Stimulated activated CD8-positive, alpha-beta memory T cell treated with anti-CD3 and anti-CD28 coated beads, Interleukin-2, amount 100 ng/mL, for 1 hour (primary cell): ENCODE measurements around the gene ASRGL1.
"Not testable (repeated sequence)": the region's sequence is repeated elsewhere in the genome, so short reads cannot be mapped to it uniquely, and the experiment has no call there.

Experiments used
- DNase-seq, 2 donors: peaks; one replicate each; pipeline ENCODE4 v3.0.0-alpha.2; 2020; ENCODE audit warnings: low read depth in 2 of 2

The ASRGL1 gene

GRCh38 chr11:62337303-62338181 is at the start of gene ASRGL1:
Gene ASRGL1, plus strand, starts transcription at chr11:62337448. Its CDS starts 530 bp downstream, at chr11:62337978.
- DNase-seq, result peak; percentile 56 to 65

DNA sequence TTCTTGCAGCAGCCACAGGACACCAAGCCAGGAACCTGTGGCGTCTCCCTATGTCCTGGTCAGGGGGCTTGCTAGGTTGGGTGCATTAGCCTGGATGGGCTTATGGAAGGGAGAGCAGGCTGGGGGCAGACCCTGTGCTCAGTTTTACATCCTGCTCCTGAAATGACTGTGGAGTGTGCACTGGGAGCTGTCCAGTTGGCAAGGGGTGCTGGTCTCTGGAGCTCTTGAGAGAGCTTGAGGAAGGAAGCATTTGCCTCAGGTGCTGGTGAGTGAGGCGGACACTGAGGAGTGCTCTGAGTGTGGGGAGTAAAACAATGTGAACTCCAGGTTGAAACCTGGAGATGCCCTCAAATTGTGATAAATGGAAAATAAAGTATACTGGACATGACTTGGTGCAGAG is 41.7 kb upstream of the ASRGL1 start:
- DNase-seq, result no peak

- no peak for DNase-seq
Measured at GRCh38 chr11:62298975-62299374, 38.3 kb upstream of the ASRGL1 start, which contains the start of gene SCGB1D4. Gene SCGB1D4, minus strand, starts transcription at chr11:62299075. Its CDS starts 65 bp downstream, at chr11:62299010.

- DNase-seq, result no peak
Measured at GRCh38 chr11:62306227-62306626, 31.0 kb upstream of the ASRGL1 start.

DNA sequence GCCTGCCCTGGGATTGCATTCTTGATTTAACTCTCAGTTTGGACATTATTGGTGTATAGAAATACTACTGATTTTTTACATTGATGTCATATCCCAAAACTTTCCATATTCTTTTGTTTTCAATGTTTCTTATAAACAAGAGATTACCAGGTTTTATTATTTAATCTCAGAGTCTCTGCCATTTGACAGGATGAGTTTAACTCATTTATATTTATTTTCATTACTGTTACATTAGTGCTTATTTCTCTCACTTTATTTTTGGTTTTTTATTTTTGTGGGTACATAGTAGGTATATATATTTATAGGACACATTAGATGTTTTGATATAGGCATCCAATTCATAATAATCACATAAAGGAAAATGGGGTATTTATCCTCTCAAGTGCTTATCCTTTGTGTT is 29.3 kb upstream of the ASRGL1 start:
- DNase-seq, result no peak

- no peak for DNase-seq
Measured at GRCh38 chr11:62309991-62310390, 27.3 kb upstream of the ASRGL1 start.

- no peak for DNase-seq
Measured at GRCh38 chr11:62315431-62315830, 21.8 kb upstream of the ASRGL1 start.

GRCh38 chr11:62322524-62322923 is 14.7 kb upstream of the ASRGL1 start:
- DNase-seq, result no peak

DNA sequence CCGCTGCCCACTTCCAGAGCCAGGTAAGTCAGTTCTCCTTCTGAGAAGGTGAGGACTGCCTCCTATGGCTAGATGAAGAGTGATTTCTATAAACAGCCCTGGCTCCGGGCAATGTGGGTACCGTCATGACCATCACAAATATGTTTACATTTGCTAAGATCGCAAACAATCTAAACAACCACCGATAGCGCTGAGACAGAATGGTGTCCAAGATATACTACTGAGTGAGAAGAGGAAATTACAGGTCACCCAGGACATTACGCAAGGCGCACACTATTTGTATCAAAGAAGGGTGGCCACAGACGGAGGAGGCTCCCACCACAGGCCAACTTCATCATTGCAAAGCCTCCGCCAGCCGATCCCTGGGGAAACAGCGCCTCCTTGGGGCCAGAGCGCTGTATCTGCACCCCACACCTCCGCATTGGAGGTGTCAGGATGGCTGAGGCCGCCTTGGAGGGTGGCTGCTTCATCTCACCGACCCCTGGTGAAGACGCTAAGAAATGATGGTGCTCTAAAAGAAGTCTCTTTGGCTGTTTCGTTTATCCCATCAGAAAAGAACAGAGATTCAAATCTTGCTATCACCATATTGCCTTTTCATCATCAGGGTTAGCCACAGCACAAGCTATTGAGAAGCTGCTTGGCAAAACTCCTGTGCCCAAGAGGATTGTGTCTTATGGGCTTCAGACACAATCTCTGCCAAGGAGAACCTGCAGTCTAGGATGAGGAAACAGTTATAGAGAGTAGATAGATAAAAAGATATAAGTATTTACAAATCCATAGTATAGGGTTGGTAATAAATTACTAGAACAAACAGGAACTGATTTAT is 12.3 kb upstream of the ASRGL1 start:
- peak in 1 of 2 donors; percentile 14 for DNase-seq

DNA sequence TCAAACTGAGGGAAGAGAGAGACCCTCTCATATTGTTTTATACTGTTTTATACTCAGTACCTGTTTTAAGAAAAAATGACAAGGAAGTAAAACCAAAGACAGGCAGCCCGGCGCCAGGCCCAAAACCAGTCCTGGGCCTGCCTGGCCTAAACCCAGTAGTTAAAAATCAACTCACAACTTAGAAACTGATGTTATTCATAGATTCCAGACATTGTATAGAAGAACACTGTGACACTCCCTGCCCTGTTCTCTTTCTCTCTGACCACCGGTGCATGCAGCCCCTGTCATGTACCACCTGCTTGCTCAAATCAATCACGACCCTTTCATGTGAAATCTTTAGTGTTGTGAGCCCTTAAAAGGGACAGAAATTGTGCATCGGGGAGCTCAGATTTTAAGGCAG is 11.5 kb upstream of the ASRGL1 start:
- not testable (repeated sequence) for DNase-seq

GRCh38 chr11:62326719-62327118 is 10.5 kb upstream of the ASRGL1 start:
- DNase-seq, result not testable (repeated sequence)

DNA sequence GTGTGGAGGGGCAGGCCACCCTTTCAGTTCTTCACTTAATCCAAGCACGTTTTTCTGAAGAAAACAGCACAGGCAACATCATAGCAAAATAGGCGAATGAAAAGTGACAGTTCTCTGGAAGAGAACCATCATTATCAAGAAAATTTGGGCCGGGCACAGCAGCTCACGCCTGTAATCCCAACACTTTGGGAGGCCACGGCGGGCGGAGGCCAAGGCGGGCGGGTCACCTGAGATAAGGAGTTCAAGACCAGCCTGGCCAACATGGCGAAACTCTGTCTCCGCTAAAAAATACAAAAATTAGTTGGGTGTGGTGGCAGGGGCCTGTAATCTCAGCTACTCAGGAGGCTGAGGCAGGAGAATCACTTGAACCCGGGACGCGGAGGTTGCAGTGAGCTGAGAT is 9.7 kb upstream of the ASRGL1 start:
- not testable (repeated sequence) for DNase-seq

GRCh38 chr11:62331264-62331663 is 6.0 kb upstream of the ASRGL1 start:
- not testable (repeated sequence) for DNase-seq

DNA sequence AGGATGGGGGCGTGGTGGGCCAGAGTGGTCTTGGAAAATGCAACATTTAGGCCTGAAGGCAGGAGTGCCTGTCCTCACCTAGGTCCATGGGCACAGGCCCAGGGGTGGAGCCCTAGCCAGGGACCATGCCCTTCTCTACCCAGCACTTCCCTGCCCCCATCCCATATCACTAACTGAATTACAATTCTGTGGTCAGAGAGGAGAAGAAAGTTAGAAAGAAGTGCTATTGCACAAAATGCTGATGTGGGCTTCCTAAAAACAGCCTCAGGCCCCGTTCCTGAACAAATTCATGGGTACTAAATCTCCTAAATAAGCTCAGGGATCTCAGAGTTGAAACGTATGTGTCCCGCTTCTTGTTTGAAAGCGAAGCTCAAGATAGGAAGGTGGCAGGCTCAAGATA is 3.5 kb upstream of the ASRGL1 start:
- no peak for DNase-seq

GRCh38 chr11:62336949-62337302 is 322 bp upstream of the ASRGL1 start:
- not testable (repeated sequence) for DNase-seq

- no peak for DNase-seq
Measured at GRCh38 chr11:62338218-62338617, 970 bp downstream of the ASRGL1 start.

- peak; percentile 35 to 41 for DNase-seq
Measured at GRCh38 chr11:62340269-62340901, 3.1 kb downstream of the ASRGL1 start.

- DNase-seq, result no peak
Measured at GRCh38 chr11:62341588-62341987, 4.3 kb downstream of the ASRGL1 start.

DNA sequence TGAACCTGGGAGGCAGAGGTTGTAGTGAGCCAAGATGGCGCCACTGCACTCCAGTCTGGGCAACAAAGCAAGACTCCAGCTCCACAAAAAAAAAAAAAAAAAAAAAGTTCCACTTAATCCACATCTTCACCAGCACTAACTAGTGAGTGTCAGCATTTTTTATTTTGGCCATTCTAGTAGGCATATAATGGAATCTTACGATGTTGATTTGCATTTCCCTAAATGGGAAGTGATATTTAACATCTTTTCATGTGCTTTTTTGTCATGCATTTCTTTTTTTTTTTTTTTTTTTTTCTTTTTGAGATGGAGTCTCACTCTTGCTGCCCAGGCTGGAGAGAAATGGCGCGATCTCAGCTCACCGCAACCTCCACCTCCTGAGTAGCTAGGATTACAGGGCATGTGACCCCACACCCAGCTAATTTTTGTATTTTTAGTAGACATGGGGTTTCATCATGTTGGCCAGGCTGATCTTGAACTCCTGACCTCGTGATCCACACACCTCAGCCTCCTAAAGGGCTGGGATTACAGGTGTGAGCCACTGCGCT is 6.5 kb downstream of the ASRGL1 start:
- DNase-seq, result not testable (repeated sequence)

DNA sequence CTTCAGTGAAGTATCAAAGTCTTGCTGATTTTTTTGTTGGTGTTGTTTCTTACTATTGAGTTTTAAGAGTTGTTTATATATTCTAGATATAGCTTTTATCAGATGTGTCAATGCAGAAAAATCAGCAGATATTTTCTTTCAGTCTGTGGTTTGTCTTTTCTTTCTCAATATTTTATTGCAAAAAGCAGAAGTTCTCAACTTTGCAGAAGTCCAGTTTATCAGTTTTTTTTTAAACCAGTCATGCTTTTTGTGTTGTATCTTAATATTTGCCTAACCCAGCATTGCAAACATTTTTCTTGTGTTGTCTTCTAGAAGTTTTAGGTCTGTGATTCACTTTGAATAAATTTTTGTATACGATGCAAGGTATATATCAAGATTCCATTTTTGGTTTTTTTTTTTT is 7.0 kb downstream of the ASRGL1 start:
- DNase-seq, result no peak

- DNase-seq, result no peak
Measured at GRCh38 chr11:62345861-62346260, 8.6 kb downstream of the ASRGL1 start.
